ENCODE data around the gene TMEM231.
"Not testable (repeated sequence)": the region's sequence is repeated elsewhere in the genome, so short reads cannot be mapped to it uniquely, and the experiment has no call there.

Gene TMEM231

GRCh38 chr16:75529056-75529905, 26.8 kb downstream of the TMEM231 start:
- DNase-seq = no peak

GRCh38 chr16:75527825-75528299, 28.2 kb downstream of the TMEM231 start:
- DNase-seq = no peak

- no peak for DNase-seq
These were observed 29.8 kb downstream of the TMEM231 start for GRCh38 chr16:75526032-75526790.

GRCh38 chr16:75519175-75519574, 36.9 kb downstream of the TMEM231 start:
- DNase-seq = no peak

GRCh38 chr16:75516189-75516966, 39.7 kb downstream of the TMEM231 start:
- DNase-seq = peak; percentile 13

GRCh38 chr16:75514296-75514695, 41.8 kb downstream of the TMEM231 start:
- no peak for DNase-seq

- DNase-seq = no peak
These were observed 49.5 kb downstream of the TMEM231 start for GRCh38 chr16:75506574-75506973.

GRCh38 chr16:75506107-75506506, 49.9 kb downstream of the TMEM231 start:
- no peak for DNase-seq

GRCh38 chr16:75503801-75504200, 52.3 kb downstream of the TMEM231 start:
- DNase-seq = no peak

GRCh38 chr16:75502916-75503605, 53.0 kb downstream of the TMEM231 start:
- no peak for DNase-seq

- DNase-seq = not testable (repeated sequence)
These were observed 54.2 kb downstream of the TMEM231 start for GRCh38 chr16:75501820-75502219.

GRCh38 chr16:75501359-75501758, 54.7 kb downstream of the TMEM231 start:
- no peak for DNase-seq

- not testable (repeated sequence) for DNase-seq
These were observed 57.3 kb downstream of the TMEM231 start for GRCh38 chr16:75498605-75499322.

- no peak for DNase-seq
These were observed 58.5 kb downstream of the TMEM231 start for GRCh38 chr16:75497558-75497957.

- DNase-seq = no peak
These were observed 60.9 kb downstream of the TMEM231 start, which contains the start of gene CHST6 for GRCh38 chr16:75495076-75495674. CHST6 (minus strand) TSS chr16:75495441; CDS start chr16:75479828, 15,613 bp downstream.

GRCh38 chr16:75494661-75495075, 61.4 kb downstream of the TMEM231 start:
- no peak for DNase-seq

- no peak for DNase-seq
These were observed 61.9 kb downstream of the TMEM231 start for GRCh38 chr16:75494184-75494583.

- DNase-seq = no peak
These were observed 64.2 kb downstream of the TMEM231 start for GRCh38 chr16:75491876-75492275.

GRCh38 chr16:75488322-75488721, 67.7 kb downstream of the TMEM231 start:
- no peak for DNase-seq

Data from activated CD4-positive, alpha-beta T cell treated with anti-CD3 and anti-CD28 coated beads for 1 hour (primary cell).